Esophagus (tissue), 2 donors: ENCODE data around the gene LRRTM4. TPM values are rescaled to one million over a fixed set of nuclear protein-coding genes. Genes with fewer than 3 reads are reported as not detected.
"Not testable (repeated sequence)": the region's sequence is repeated elsewhere in the genome, so short reads cannot be mapped to it uniquely, and the experiment has no call there.

Source experiments
- H3K27ac ChIP-seq, 2 donors: one replicate each; pipeline ENCODE4 v1.5.1; 2013; ENCODE audit warnings: low read depth in 2 of 2, mild to moderate bottlenecking in 2 of 2, inconsistent platforms in 1 of 2, low read length in 1 of 2, moderate library complexity in 1 of 2
- H3K27me3 ChIP-seq, 2 donors: one replicate each; pipeline ENCODE4 v1.6.1; 2013; ENCODE audit warnings: low read length in 2 of 2, control low read depth in 1 of 2, mild to moderate bottlenecking in 1 of 2; ENCODE audit not compliant: insufficient read depth in 2 of 2, control insufficient read depth in 1 of 2
- H3K36me3 ChIP-seq, 2 donors: one replicate each; pipeline ENCODE4 v1.6.1; 2013; ENCODE audit warnings: low read length in 1 of 2; ENCODE audit not compliant: control insufficient read depth in 2 of 2, insufficient read depth in 2 of 2
- H3K4me1 ChIP-seq, 2 donors: one replicate each; pipeline ENCODE4 v1.6.1; 2013; ENCODE audit warnings: low read length in 1 of 2; ENCODE audit not compliant: control insufficient read depth in 2 of 2, insufficient read depth in 2 of 2
- H3K4me3 ChIP-seq, 2 donors: one replicate each; pipeline ENCODE4 v1.5.1; 2013; ENCODE audit warnings: low read length in 2 of 2, mild to moderate bottlenecking in 2 of 2, low read depth in 1 of 2, moderate library complexity in 1 of 2
- H3K9me3 ChIP-seq, 2 donors: one replicate each; pipeline ENCODE4 v1.6.1; 2013; ENCODE audit warnings: mild to moderate bottlenecking in 2 of 2, low read depth in 1 of 2, low read length in 1 of 2, moderate library complexity in 1 of 2; ENCODE audit not compliant: control insufficient read depth in 2 of 2, insufficient read depth in 1 of 2
- WGBS, 2 donors: extraction: QIAGEN DNeasy Blood & Tissue Kit; methylation state at CpG; one replicate each; pipeline ENCODE4 v1.1.7; 2013; 5-methylcytosine and 5-hydroxymethylcytosine counted together
- polyA plus RNA-seq, 2 donors: library from polyadenylated mRNA; stranded (reverse); fragments of 200-250 nt; gene quantifications; one replicate each; pipeline ENCODE4 v1.2.3, GENCODE V29; 2013
- donor health status: healthy with polysubstance abuse.
- donor health status: Bipolar disorder and iron deficiency.

The LRRTM4 gene
- polyA plus RNA-seq, 2 donors: not detected

- WGBS, 2 donors: 51 to 57% methylated on average over 2 of the region's 2 CpGs
- Histone ChIP-seq H3K4me3 (no peak overlapping the region), H3K27me3 (no peaks in the 10 kb centered on the region), H3K36me3 (no peaks in the 10 kb centered on the region), H3K4me1 (no peaks in the 10 kb centered on the region), H3K27ac (no peak overlapping the region), H3K9me3 (no peaks in the 10 kb centered on the region)
Measured at GRCh38 chr2:77169426-77169825, 352.8 kb downstream of the LRRTM4 start.

DNA sequence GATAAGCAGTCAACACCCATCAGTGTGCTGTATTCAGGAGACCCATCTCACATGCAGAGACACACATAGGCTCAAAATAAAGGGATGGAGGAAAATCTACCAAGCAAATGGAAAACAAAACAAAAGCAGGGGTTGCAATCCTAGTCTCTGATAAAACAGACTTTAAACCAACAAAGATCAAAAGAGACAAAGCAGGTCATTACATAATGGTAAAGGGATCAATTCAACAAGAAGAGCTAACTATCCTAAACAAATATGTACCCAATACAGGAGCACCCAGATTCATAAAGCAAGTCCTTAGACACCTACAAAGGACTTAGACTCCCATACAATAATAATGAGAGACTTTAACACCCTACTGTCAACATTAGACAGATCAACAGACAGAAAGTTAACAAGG, 358.2 kb downstream of the LRRTM4 start:
- H3K9me3 ChIP-seq, H3K4me1 ChIP-seq, H3K27me3 ChIP-seq, H3K27ac ChIP-seq, H3K36me3 ChIP-seq, H3K4me3 ChIP-seq: not testable (repeated sequence)

- Histone ChIP-seq H3K9me3 (no peaks in the 10 kb centered on the region), H3K4me1 (no peaks in the 10 kb centered on the region), H3K4me3 (no peak overlapping the region), H3K27ac (no peak overlapping the region), H3K27me3 (no peaks in the 10 kb centered on the region), H3K36me3 (no peaks in the 10 kb centered on the region)
- 53 to 70% methylated on average over 5 of the region's 5 CpGs for WGBS, 2 donors
Measured at GRCh38 chr2:77161009-77161408, 361.2 kb downstream of the LRRTM4 start.

DNA sequence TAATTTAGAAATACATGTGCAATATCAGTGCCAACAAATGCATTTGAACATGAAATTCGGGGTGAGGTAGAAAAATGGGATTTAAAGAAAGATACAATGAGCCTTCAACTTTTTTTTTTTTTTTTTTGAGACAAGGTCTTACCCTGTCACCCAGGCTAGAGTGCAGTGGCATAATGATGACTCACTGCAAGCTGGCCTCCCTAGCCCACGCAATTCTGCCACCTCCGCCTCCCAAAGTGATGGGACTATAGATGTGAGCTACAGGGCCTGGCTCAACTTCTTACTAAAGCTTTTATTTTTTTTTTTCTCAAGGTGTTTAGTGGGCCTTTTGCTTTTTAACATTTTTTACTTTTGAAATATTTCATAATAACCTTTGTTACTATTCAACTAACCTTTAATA, 365.6 kb downstream of the LRRTM4 start:
- Histone ChIP-seq H3K4me3 (no peak overlapping the region), H3K36me3 (no peaks in the 10 kb centered on the region), H3K4me1 (no peaks in the 10 kb centered on the region), H3K27ac (no peak overlapping the region), H3K9me3 (no peaks in the 10 kb centered on the region), H3K27me3 (no peaks in the 10 kb centered on the region)
- 82 to 83% methylated on average over 3 of the region's 3 CpGs for WGBS, 2 donors

DNA sequence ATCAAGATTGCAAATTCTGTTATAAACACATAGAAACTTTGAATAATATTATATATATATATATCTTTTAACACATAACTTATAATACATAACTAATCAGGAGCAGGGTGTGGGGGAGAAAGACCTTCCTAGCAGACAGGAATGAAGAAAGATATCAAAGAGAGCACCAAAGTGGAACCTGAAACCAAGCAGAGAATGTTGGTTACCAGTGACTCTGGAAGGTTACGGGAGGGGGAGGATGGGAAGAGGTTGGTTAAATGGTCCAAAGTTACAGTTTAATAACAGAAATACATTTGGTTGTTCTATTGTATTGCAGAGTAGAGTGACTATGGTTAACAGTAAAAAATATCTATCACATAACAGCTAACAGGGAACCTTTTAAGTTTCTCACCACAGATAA, 366.7 kb downstream of the LRRTM4 start:
- H3K36me3 ChIP-seq: no peaks in the 10 kb centered on the region
- H3K4me1 ChIP-seq: no peaks in the 10 kb centered on the region
- H3K27ac ChIP-seq: no peak overlapping the region
- H3K27me3 ChIP-seq: no peaks in the 10 kb centered on the region
- no peaks in the 10 kb centered on the region for H3K9me3 ChIP-seq
- H3K4me3 ChIP-seq: no peak overlapping the region
- 92% methylated on average over 1 of the region's 1 CpG for WGBS, 2 donors

GRCh38 chr2:77149565-77149964, 372.6 kb downstream of the LRRTM4 start:
- H3K36me3 ChIP-seq: no peaks in the 10 kb centered on the region
- 64 to 71% methylated on average over 1 of the region's 1 CpG for WGBS, 2 donors
- no peak overlapping the region for H3K4me3 ChIP-seq
- no peaks in the 10 kb centered on the region for H3K9me3 ChIP-seq
- no peaks in the 10 kb centered on the region for H3K4me1 ChIP-seq
- H3K27me3 ChIP-seq: no peaks in the 10 kb centered on the region
- no peak overlapping the region for H3K27ac ChIP-seq

DNA sequence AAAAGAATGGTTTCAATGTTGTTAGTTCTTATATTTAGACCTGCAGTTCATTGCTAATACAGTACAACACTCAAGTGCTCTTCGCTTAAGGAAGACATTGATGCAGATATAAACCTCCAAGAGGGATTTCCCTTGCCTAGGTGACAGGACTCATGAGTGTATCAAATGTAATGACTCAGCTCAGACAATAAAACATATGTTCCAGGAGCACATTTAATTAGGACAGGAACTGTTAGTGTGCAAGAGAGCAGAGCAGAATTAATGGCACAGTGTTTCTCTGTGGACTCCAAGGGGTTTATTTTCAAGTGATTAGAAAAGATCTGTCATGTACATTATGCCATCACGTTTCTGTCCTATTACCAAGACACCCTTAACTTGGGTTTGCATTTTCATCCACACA, 375.0 kb downstream of the LRRTM4 start:
- Histone ChIP-seq H3K36me3 (no peaks in the 10 kb centered on the region), H3K4me1 (no peaks in the 10 kb centered on the region), H3K27ac (no peak overlapping the region), H3K27me3 (no peaks in the 10 kb centered on the region), H3K4me3 (no peak overlapping the region), H3K9me3 (no peaks in the 10 kb centered on the region)
- 63 to 73% methylated on average over 2 of the region's 2 CpGs for WGBS, 2 donors

DNA sequence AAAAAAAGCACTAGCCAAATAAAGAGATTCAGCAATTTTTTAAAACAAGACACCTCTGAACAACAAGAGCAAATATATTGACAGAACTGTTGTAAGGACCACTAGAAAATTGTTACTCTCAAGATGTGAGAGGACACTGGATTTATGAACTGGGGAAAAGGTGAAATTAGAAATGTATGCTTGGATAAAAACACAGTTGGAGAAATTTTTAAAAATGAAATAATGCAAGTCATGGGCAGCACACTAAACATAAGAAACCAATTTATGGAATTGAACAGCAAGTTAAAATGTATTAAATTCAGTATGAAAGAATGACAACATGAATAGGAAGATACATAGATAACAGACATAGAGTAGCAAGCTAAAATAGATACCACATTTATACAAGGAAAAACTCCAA, 377.4 kb downstream of the LRRTM4 start:
- H3K27ac ChIP-seq: no peak overlapping the region
- no peaks in the 10 kb centered on the region for H3K36me3 ChIP-seq
- H3K9me3 ChIP-seq: no peaks in the 10 kb centered on the region
- no peaks in the 10 kb centered on the region for H3K27me3 ChIP-seq
- no peak overlapping the region for H3K4me3 ChIP-seq
- H3K4me1 ChIP-seq: no peaks in the 10 kb centered on the region

- no peaks in the 10 kb centered on the region for H3K36me3 ChIP-seq
- H3K4me3 ChIP-seq: no peak overlapping the region
- H3K9me3 ChIP-seq: no peaks in the 10 kb centered on the region
- no peak overlapping the region for H3K27ac ChIP-seq
- no peaks in the 10 kb centered on the region for H3K4me1 ChIP-seq
- WGBS, 2 donors: 81 to 85% methylated on average over 3 of the region's 3 CpGs
- no peaks in the 10 kb centered on the region for H3K27me3 ChIP-seq
Measured at GRCh38 chr2:77142141-77142540, 380.0 kb downstream of the LRRTM4 start.

GRCh38 chr2:77128479-77128878, 393.7 kb downstream of the LRRTM4 start:
- not testable (repeated sequence) for H3K27ac ChIP-seq, H3K36me3 ChIP-seq, H3K9me3 ChIP-seq, H3K27me3 ChIP-seq, H3K4me1 ChIP-seq, H3K4me3 ChIP-seq
- WGBS, 2 donors: 93 to 94% methylated on average over 8 of the region's 8 CpGs
